GM18508 (cell line): Measurements from ENCODE around the gene SLC25A25.
"Not testable (repeated sequence)": the region's sequence is repeated elsewhere in the genome, so short reads cannot be mapped to it uniquely, and the experiment has no call there.

Source experiments
- ATAC-seq: cut with Tn5 transposase; IDR thresholded peaks from one replicate; pipeline ENCODE4 v1.9.1; 2021; ENCODE audit warnings: moderate number of reproducible peaks; ENCODE audit not compliant: insufficient read depth, unreplicated experiment

Gene SLC25A25

DNA sequence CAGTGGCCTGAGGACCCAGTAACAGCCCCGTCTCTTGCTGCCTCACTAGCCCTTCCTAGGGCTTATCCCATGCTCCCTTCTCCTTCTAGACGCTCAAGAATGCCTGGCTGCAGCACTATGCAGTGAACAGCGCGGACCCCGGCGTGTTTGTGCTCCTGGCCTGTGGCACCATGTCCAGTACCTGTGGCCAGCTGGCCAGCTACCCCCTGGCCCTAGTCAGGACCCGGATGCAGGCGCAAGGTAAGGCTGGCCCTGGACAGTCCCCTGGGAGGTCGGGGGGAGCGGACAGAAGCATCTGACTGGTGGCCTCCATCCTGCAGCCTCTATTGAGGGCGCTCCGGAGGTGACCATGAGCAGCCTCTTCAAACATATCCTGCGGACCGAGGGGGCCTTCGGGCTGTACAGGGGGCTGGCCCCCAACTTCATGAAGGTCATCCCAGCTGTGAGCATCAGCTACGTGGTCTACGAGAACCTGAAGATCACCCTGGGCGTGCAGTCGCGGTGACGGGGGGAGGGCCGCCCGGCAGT is 39.0 kb downstream of the SLC25A25 start:
- no peak for ATAC-seq

DNA sequence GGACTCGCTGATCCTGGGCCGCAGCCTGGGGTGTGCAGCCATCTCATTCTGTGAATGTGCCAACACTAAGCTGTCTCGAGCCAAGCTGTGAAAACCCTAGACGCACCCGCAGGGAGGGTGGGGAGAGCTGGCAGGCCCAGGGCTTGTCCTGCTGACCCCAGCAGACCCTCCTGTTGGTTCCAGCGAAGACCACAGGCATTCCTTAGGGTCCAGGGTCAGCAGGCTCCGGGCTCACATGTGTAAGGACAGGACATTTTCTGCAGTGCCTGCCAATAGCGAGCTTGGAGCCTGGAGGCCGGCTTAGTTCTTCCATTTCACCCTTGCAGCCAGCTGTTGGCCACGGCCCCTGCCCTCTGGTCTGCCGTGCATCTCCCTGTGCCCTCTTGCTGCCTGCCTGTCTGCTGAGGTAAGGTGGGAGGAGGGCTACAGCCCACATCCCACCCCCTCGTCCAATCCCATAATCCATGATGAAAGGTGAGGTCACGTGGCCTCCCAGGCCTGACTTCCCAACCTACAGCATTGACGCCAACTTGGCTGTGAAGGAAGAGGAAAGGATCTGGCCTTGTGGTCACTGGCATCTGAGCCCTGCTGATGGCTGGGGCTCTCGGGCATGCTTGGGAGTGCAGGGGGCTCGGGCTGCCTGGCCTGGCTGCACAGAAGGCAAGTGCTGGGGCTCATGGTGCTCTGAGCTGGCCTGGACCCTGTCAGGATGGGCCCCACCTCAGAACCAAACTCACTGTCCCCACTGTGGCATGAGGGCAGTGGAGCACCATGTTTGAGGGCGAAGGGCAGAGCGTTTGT is 39.6 kb downstream of the SLC25A25 start:
- no peak for ATAC-seq

DNA sequence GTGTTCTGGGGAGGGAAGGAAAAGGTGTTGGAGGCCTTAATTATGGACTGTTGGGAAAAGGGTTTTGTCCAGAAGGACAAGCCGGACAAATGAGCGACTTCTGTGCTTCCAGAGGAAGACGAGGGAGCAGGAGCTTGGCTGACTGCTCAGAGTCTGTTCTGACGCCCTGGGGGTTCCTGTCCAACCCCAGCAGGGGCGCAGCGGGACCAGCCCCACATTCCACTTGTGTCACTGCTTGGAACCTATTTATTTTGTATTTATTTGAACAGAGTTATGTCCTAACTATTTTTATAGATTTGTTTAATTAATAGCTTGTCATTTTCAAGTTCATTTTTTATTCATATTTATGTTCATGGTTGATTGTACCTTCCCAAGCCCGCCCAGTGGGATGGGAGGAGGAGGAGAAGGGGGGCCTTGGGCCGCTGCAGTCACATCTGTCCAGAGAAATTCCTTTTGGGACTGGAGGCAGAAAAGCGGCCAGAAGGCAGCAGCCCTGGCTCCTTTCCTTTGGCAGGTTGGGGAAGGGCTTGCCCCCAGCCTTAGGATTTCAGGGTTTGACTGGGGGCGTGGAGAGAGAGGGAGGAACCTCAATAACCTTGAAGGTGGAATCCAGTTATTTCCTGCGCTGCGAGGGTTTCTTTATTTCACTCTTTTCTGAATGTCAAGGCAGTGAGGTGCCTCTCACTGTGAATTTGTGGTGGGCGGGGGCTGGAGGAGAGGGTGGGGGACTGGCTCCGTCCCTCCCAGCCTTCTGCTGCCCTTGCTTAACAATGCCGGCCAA is 40.4 kb downstream of the SLC25A25 start:
- ATAC-seq, result no peak

DNA sequence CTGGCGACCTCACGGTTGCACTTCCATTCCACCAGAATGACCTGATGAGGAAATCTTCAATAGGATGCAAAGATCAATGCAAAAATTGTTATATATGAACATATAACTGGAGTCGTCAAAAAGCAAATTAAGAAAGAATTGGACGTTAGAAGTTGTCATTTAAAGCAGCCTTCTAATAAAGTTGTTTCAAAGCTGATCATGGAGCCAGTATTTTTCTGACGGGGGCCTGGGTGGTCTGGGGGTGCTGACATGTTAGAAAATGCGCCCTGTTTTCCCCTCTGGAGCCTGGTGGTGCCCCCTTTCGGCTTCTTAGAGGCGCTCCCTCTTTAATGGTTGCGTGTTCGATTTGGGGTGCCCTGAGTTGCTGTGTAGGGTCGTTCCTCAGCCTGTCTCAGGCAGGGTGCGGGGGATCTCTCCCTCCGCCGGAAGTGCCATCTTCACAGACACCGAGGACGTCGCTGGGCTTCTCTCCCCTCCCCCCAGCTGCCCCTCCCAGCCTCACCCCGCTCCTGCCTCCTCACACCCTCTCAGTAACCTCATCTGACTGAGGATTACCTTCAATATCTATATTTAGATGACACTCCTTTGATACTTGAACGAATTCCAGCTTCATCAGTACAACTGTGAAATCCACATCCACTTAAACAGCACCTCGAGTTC is 41.1 kb downstream of the SLC25A25 start:
- ATAC-seq, result no peak

DNA sequence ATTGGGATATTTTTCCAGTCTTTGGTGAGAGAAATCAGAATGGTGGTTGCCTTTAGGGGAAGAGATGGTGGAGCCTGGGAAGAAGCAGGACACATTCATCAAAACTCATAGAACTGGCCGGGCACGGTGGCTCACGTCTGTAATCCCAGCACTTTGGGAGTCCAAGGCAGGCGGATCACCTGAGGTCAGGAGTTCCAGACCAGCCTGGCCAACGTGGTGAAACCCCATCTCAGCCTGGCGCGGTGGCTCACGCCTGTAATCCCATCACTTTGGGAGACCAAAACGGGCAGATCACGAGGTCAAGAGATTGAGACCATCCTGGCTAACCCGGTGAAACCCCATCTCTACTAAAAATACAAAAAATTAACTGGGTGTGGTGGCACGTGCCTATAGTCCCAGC is 43.7 kb downstream of the SLC25A25 start:
- not testable (repeated sequence) for ATAC-seq

DNA sequence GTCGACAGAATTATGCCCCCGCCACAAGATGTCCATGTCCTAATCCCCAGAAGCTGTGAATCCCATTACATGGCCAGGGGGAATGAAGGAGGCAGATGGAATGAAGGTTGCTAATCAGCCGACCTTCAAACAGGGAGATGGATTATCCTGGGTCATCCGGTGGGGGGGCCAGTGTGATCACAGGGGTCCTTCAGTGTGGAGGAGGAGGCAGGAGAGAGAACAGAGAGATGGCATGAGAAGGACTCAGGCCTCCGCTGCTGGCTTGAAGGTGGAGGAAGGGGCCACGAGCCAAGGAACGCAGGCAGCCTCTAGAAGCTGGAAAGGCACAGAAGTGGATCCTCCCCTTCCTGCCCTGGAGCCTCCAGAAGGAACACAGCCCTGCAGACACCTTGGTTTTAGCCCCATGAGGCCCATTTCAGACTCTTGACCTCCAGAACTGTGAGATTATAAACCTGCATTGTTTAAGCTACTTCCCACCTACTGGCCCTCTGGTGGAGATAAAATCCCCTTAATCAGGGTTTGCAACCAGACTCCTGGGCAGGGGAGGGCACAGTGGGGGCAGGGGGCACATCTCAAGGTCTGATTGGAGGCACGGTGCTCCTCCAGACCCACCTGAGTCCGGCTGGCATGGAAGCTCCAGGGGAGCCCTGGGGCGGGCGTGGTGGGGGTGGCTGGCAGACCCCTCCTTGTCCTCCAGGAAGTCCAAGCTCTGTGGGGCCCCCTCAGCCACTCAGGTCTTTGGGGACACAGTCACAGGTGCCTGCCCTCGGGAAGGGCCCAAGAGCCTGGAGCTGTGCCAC is 45.7 kb downstream of the SLC25A25 start:
- no peak for ATAC-seq

DNA sequence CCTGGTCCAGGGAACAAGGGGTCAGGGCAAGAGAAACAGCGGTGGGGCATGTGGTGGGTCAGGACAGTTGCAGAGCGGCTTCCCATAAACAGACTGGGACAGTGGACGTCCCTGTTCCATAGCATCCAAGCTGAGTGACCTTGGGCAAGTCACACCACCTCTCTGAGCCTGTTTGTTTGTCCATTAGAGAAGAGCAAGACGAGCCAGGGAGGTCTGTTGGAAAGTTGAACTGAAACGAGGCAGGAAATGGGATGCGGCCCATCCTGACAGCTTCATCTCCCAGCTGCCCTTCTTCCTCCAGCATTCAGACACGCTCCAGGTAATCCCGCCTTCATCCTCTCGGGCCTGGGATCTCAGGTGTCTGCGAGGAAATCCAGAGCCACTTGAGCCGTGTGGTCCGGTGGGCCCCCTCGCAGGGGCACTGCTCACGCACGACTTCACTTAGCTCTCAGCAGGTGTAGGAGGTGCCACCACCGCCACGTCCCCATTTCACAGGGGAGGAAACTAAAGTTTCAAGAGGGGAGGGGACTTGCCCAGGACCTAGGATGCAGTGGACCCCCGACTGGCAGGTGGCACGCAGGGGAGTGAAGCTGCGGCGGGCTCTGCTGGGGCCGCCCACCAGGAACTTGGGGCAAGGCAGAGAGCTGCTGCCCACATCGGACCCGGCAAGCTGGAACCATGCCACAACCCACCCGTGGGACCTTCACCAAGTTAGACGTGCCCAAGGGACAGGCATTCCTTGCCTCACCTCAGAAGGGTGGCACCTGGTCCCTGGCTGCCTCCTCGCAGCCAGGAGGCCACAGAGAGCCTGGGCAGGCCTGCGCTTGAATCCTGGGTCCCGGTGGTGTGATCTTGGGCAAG is 46.5 kb downstream of the SLC25A25 start:
- no peak for ATAC-seq

DNA sequence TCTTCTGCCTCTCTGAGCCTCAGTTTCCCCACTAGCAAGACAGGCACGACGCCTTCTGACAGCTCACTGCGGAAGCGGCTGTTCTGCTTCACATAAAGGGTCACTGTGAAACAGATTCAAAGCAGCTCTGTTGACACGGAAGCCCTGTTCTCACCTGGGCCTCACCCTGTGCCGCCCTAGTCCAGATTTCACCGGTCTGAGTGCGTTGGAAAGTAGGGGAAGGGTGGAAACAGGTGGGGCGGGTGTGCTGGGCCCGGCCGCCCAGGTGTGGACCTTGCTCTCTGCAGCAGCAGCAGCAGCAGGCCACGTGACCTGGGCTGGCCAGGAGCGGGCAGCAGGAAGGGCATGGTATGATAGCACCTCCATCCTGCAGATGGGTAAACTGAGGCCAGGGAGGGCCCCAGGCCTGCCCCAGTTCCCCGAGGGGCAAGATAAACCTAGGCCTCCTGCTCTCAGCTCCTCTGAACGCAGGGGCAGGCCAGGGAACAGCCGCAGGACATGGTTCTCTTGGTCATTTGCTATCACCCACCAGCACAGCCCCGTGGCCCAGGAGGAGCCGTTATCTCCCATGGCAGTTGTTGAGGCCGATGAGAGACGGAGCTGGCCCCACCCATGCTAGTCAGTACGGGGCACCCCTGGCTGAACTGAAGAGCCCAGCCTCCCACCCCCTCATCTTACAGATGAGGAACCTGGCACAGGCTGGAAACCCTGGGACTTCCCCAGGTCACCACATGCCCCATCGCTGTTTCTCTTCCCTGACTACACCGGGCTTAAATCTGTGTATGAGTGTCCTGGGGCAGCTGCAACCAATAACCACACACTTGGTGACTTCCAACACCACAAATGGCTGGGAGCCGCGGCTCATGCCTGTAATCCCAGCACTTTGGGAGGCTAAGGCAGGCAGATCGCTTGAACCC is 47.4 kb downstream of the SLC25A25 start:
- ATAC-seq, result no peak

DNA sequence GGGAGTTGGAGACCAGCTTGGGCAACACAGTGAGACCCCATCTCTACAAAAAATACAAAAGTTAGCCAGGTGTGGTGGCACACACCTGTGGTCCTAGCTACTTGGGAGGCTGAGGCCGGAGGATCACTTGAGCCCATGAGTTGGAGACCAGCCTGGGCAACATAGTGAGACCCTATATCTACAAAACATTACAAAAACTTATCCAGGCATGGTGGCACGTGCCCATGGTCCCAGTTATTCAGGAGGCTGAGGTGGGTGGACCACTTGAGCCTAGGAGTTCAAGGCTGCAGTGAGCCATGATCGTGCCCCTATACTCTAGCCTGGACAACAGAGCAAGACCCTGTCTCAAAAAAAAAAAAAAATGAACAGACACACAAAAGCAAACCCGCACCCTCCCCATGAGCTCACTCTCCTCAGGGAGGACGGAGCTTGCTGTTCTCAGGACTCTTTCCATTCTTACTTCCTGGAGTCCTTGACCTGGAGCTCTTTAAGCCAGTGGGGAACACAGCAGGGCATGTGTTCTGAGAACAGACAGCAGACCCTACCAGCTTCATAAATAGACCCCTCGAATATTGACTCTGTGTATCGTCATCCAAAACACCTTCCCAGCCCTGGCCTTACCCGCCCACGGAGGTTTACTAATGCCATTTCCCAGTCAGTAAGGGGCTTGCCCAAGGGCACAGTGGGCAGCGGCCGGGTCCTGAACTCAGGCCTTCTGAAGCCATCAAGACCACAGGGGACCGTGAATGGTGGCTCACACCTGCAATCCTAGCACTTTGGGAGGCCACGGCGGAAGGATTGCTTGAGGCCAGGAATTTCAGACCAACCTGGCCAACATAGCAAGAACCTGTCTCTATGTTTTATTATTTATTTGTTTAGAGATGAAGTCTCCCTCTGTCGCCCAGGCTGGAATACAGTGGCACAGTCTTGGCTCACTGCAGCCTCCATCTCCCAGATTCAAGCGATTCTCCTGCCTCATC is 48.4 kb downstream of the SLC25A25 start:
- ATAC-seq, result no peak

DNA sequence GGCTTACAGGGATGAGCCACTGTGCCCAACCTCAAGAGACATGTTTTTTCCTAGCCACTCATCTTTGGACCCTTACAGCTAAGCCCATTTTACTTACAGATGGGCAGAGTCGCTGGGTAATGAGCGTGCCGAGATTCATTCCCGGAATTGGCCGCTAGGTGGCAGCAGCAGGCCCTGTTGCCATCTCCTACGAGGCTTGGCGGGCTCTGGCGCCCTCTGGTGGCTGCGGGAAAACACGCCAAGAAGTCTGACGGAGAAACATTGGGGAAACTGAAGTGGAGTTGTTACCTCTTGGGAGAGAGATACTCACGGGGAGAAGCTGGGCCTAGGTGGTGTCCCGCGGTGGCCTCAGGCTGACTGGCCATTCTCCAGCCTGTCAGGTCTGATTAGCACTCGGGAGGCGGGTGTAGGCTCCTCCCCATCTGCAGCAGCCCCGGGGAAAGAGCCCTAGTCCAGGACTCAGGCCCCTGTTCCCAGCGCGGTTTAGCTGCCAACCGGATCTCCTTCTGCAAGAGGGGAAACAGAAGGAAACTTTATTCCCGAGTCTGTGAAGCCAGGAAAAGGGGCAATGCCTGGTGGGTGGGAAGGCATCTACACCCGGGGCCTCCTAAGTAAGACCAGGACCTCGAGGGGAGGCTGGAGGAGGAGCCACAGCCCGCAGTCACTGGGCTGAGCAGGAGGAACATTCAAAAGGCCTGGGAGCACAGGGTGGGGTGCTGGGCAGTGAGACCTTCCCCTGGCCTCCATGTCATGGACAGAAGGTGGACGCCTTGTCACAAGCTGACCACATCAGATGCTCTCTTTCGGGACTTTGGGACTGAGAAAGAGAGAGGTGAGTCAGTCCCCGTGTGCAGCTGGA is 49.8 kb downstream of the SLC25A25 start:
- no peak for ATAC-seq

DNA sequence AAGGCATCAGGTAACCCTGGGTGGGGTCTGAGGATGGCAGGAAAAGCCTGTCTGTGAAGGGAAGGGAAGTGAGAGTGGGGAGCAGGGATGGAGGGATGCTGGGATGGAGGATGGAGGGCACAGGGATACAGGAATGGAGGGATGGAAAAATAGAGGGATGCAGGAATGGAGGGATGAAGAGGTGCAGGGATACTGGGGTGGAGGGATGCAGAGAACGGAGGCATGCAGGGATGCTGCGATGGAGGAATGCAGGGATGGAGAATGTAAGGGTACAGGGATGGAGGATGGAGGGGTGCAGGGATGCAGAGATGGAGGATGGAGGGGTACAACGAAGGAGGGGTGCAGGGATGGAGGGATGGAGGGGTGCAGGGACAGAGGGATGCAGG is 50.4 kb downstream of the SLC25A25 start:
- ATAC-seq, result no peak

DNA sequence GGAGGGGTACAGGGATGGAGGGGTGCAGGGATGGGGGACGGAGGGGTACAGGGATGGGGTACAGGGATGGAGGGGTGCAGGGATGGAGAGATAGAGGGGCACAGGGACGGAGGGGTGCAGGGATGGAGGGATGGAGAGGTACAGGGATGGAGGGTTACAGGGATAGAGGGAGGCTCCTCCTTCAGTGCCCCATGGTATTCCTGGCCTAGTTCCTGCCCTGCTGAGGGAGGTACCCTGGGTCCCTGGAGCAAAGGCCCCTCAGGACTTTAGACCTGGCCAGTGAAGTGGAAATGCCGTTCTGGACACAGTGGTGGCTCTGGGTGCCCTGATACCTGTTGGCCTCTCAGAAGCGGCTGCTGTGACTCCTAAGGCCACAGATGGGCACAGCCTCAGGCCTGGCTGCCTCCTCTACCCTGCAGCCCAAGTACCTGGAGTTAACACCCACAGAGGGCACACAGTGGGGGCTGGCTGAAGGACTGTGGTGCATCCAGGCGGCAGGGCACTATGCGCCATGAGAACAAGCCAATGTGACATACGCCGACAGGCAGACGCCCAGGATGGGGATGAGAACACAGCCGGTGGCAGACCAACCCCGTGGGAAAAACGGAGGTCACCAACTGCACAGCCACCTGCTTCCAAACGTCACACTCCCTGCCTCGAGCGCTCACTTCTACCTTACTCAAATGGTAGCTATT is 51.1 kb downstream of the SLC25A25 start:
- ATAC-seq, result no peak

DNA sequence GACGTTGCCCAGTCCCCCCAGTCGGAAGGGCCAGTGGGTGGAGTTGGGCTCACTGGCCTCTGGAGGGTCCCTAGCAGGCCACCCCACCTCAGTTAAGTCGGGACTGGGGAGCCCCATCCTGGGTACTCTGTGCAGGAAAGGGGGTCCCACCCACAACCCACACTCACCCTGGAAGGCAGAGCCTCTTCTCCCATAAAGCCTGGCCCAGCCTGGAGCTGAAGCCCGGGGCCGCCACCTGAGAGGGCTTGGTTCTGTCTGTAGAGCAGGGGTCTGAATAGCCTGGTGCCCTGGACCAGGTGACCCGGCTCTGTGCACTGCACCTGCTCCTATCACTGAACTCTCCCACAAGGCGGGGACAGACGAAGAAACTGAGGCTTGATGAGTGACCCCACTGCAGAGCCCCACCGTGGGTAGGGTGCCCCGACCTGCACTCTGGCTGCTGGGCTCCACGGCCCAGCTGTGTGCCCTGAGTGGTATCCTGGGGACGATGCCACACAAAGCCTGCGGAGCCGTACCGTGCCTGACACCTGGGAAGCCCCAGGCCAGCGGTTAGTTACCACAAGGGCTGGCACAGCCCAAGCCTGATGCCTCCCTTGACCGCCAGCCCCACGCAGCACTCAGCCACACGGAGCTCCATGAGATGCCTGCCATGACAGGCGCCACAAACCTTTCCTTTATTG is 52.2 kb downstream of the SLC25A25 start:
- ATAC-seq, result no peak

DNA sequence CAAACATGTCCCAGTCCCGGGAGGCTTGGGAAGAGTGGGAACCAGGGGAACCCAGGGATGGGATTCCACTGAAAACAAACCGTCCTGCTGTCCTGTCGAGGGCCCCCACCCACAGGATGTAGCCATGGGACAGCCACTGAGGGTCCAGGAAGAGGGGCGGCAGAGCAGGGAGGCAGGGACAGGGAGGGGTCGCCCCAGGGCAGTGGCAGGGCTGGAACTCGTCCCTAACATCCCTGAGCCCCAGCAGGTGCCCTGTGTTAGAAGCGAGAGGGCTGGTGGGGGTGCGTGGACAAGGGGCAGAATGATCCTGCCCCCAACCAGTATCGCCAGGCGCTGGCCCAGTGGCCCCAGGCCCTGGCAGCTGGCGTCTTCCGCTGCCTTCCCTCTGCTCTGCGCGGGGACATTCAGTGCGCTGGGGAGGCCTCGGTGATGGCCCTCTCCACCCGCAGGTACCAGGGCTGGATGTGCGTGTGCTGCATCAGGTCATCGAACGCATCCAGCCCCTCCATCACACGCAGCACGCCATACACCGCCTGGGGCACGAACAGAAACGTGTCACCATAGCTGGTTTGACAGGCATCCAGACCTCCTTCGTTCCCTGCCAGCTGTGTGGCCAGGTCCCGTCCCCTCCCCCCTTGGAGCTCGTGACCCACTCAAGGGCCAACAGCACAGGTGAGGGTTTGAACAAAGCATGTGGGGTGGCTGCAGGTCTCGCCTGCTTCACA is 52.9 kb downstream of the SLC25A25 start:
- no peak for ATAC-seq

DNA sequence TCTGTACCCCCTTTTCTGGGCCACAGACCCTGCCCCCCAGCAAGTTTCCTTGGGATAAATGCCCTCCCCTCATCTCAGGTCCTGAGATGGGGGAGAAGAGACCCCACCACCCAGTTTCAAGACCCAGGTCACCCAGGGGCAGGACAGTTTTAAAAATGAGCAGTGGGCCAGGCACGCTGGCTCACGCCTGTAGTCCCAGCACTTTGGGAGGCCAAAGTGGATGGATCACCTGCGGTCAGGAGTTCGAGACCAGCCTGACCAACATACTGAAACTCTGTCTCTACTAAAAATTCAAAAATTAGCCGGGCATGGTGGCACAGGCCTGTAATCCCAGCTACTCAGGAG is 53.4 kb downstream of the SLC25A25 start:
- no peak for ATAC-seq
